Eye (tissue), 1 donor: ENCODE measurements around the gene PEAK3.

Source experiments
- DNase-seq: peaks from one replicate; pipeline ENCODE4 v3.0.0-alpha.2; 2015

PEAK3 gene

DNA sequence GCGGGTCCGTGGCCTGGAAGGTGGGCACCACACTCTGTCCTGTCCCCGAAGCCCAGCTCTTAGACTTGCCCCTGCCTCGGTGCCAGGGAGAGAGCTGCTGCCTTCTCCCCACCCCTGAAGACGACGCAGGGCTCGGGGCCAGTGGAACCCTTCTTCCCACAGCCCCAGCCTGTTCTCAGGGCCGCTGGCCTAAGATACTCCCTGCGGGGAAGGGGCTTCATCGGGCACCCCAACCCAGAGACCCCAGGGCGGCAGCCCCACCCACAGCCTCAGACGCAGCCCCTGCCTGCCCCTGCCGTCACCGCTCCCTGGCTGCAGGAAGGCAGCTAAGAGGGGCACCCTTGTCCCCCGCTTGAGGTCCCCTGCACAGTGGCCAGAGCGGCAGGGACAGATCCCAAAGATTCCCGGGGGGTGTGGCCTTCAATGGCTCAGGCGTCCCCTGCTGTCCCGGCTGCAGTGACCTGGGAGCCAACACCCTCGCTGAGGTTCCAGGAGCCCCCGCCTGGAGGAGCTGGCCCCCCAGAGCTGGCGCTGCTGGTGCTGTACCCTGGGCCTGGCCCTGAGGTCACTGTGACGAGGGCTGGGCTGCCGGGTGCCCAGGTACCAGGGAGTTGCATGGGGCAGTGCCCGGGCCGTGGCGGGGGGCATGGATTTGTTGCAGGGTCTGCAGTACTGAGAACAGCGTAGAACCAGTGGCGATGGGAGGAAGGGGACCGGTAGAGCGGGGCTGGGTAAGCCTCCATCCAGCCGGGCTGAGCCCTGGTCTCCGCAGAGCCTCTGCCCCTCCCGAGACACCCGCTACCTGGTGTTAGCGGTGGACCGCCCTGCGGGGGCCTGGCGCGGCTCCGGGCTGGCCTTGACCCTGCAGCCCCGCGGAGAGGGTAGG lies 31.9 kb downstream of the PEAK3 start:
- DNase-seq, result peak; percentile 44

GRCh38 chr19:2249010-2249866 lies 32.7 kb downstream of the PEAK3 start, which contains the start of gene AMH:
AMH (plus strand) TSS chr19:2249323; CDS start chr19:2249333, 10 bp downstream.
- no peak for DNase-seq

- DNase-seq, result no peak
Observed at GRCh38 chr19:2248136-2249009, 33.6 kb downstream of the PEAK3 start.

DNA sequence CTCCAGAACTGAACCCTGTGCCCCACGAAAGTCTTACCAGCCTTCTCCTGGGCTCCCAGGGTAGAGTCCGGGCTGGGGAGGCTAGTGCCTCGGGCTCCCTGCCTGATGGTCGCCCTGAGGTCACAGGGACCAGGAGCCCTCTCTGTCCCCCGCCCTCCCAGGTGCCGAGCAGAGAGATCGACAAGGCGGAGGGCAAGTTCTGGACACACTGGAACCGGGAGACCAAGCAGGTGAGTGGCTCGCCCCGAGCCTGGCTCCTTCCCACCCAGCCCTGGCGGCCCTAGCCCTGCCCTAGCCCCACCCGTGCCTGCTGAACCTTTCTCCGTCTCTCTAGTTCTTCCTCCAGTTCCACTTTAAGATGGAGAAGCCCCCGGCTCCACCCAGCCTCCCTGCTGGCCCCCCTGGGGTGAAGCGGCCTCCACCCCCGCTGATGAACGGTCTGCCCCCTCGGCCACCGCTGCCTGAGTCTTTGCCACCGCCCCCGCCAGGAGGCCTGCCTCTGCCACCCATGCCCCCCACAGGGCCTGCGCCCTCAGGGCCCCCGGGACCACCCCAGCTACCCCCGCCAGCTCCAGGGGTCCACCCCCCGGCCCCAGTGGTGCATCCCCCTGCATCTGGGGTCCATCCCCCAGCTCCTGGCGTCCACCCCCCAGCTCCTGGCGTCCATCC lies 34.4 kb downstream of the PEAK3 start:
- DNase-seq, result no peak

DNA sequence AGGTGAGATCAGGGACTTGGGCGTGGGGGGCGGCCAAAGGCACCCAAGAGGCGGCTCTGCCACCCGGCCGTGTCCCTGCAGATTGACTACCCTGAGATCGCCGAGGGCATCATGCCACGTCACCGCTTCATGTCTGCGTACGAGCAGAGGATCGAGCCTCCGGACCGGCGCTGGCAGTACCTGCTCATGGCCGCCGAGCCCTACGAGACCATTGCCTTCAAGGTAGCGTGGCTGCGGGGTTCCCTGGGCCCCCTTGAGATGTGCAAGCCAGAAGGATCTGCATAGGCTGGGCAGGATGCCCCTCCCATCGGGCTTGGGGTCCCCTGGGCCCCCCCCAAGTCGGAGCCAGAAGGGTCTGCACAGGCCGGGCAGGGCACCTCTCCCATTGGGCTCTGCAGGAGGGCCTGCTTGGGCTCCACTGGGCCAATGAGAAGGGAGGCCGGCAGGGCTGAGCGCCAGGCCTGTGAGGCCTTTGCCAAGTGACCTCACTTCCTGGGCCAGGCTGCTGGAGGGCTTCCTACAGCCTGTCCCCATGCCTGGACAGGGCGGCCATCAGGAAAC lies 35.1 kb downstream of the PEAK3 start:
- no peak for DNase-seq

GRCh38 chr19:2246014-2246620 lies 35.9 kb downstream of the PEAK3 start:
- DNase-seq, result no peak

- DNase-seq, result no peak
Observed at GRCh38 chr19:2245273-2245672, 36.7 kb downstream of the PEAK3 start.

GRCh38 chr19:2244486-2244885 lies 37.5 kb downstream of the PEAK3 start:
- no peak for DNase-seq

GRCh38 chr19:2244125-2244411 lies 37.9 kb downstream of the PEAK3 start:
- DNase-seq, result no peak

GRCh38 chr19:2243274-2244124 lies 38.5 kb downstream of the PEAK3 start:
- no peak for DNase-seq

DNA sequence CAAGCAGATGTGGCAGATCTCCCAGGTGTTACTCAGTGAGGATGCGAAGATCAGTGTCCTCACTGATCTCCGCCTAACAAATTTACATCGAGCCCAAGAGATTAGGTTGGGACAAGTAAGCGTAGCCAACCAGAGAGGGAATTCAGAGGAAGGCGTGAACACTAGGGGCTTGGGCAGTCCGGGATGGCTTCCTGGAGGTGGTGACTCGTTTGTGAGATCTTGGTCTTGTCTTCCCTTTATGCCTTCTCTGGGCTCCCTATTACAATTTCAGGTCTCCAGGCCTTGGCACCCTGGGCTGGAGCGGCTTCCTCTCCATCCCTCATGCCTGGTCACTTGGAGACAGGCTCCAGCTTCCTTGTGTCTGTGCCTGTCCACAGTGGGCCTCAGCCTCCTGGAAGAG lies 39.2 kb downstream of the PEAK3 start:
- DNase-seq, result no peak

- no peak for DNase-seq
Observed at GRCh38 chr19:2242092-2242537, 39.9 kb downstream of the PEAK3 start.

DNA sequence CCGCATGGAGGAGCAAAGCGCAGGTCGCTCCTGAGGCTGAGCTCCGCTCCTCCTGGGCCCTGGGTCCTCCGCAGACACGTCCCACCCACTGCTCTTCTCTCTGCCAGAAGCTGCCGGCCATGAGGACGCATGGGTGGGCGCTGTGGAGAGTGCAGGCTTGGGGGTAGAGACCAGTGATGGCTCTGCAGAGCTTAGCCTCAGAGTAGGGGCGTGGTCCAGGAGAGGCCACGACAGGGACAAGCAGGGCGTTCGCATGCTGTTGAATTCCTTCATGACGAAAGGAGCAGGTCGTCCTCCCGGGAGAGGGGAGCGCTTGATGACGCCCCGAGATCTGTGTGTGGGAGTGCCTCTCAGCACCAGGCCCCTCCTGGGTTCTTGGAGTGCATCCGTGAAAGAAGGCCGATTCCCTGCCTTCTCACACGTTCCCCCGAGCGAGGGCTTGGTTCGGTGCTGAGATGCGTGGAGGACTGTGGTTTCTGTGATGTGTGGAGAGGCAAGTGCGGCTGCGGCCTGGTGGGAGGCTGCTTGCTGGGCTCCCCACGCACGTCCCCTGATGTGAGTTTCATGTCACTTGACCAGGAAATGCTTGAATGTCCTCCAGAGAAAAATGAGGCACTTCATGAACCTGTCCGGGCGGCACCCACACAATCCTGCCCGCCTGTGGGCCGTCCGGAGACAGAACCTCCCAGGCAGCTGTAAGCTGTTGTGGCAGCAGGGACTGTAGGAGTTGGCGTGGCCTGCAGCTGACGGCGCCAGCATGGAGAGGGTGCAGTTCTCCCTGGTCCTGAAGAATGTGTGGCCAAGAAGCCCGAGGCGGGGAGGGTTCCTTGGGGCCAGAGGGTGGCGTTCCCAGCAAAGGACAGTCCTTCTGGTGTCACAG lies 40.9 kb downstream of the PEAK3 start:
- no peak for DNase-seq

DNA sequence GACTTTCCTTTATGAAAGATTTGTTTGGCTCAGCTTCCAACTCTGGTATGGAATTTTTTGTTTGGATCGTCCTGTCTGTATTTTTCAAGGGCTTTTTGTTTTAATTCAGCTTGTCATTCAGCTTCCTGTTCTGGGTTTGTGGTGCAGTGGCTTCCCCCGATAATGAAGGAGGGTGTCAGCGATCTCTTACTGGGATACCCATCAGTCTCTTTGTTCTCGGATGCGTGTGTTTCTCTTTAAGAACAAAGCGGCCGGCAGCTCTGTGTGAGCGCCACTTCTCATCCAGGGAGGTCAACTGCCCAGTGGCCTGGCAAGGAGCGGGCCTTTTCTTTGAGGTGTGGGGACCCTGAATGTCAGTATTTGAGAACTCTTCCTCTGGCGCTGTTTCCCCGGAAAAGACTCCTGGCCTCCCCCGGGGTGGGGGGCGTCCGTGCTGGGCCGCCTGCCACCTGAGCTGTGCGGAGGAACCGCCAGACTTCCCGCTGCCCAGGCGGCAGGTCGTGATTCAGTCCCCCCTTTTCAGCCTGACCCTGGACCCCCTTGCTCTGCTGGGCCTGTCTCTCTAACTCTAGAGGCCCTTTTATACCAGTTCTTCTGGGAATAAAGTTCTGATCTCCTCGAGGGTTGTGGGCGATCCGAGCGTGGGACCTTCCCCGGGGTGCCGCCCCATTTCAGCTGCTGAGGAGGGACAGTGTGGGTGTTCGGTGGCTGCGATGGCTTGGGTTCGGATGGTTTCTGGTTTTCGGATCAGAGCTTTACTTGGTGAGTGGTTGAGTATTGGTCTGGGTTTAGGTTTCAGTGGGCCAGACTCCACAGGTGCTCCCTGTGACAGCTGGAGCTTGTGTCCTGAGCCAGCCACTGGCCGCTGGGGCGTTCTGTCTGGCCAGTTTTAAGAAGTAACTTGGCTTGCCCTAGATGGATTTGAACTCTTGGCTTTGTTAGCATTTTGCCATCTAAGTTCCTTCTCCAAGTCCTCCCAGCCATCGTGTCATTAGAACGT lies 41.9 kb downstream of the PEAK3 start:
- DNase-seq, result peak; percentile 71

- peak; percentile 38 for DNase-seq
Observed at GRCh38 chr19:2239173-2239572, 42.8 kb downstream of the PEAK3 start.

DNA sequence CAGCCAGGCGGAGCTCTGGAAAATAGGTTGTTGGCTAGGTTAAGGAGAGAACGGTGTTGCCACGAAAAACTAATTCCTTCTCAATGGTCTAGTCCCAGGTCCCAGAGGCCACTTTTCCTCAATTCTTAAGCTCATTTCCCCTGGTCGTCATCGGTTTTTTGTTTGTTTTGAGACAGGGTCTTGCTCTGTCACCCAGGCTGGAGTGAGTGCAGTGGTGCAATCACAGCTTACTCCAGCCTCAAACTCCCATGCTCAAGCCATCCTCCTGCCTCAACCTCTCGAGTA lies 44.2 kb downstream of the PEAK3 start:
- no peak for DNase-seq

- DNase-seq, result no peak
Observed at GRCh38 chr19:2237051-2237868, 44.7 kb downstream of the PEAK3 start.
